HG03060 (cell line): Measurements from ENCODE around the gene INHBC.
"Not testable (repeated sequence)": the region's sequence is repeated elsewhere in the genome, so short reads cannot be mapped to it uniquely, and the experiment has no call there.

Experiments
- ATAC-seq: cut with Tn5 transposase; IDR thresholded peaks from one replicate; pipeline ENCODE4 v1.9.1; 2021; ENCODE audit warnings: low read depth, moderate number of reproducible peaks; ENCODE audit not compliant: unreplicated experiment

INHBC gene

DNA sequence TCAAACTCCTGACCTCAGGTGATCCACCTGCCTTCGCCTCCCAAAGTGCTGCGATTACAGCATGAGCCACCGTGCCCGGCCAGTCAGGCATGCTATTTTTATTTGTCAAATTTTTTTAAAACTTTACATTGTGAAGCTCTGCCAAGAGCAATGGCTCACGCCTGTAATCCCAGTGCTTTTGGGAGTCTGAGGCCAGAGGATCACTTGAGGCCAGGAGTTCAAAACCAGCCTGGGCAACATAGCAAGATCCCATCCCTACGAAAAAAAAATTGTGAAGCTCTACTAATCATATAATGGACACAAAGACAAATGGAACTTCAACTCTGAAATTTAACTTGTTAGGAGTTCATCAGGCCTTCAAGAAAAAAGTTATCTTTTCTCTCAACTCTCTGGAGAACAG, 5.6 kb upstream of the INHBC start:
- no peak for ATAC-seq

DNA sequence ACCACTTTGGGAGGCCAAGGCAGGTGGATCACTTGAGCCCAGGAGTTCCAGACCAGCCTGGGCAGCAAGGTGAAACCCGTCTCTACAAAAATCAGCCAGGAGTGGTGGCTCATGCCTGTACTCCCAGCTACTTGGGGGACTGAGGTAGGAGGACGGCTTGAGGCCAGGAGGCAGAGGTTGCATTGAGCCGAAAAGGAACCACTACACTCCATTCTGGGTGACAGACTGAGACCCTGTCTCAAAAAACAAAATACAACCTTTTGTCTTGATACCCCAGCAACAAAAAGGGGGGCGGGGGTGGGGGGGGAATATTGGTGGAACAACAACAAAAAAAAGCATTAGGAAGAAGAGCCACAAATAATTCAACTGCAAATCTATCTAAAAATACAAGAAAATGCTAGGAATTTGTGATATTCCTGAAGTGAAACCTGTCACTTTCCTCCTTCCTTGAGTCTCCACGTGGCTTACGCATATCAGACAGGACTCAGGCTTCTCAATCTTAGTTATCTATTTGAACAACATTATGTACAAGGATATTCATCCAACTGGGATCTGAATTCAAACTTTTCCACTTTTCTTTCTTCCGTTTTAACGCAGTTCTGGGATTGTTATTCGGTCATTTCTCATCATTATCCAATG, 5.0 kb upstream of the INHBC start:
- ATAC-seq = no peak

- peak; percentile 6 for ATAC-seq
Observed at GRCh38 chr12:57430112-57430930, 4.3 kb upstream of the INHBC start.

GRCh38 chr12:57430931-57431566, 3.5 kb upstream of the INHBC start, which contains the start of gene R3HDM2:
R3HDM2 (minus strand) TSS chr12:57431043; CDS start chr12:57310428, 120,615 bp downstream.
- ATAC-seq = peak; percentile 86

- ATAC-seq = no peak
Observed at GRCh38 chr12:57431654-57432188, 2.9 kb upstream of the INHBC start.

DNA sequence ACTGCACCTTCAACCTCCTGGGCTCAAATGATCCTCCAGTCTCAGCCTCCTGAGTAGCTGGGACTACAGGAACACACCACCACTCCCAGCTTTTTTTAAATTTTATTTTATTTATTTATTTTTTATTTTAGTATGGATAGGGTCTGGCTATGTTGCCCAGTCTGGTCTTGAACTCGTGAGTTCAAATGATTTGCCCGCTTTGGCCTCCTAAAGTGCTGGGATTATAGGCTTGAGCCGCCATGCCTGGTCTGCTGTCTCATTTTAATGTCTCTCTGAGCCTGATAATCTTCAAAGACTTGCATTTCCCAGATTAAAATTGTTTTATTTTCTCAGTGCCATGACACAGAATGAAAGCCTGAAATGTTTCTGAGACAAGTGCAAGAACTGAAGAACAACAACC, 1.2 kb upstream of the INHBC start:
- ATAC-seq = no peak

GRCh38 chr12:57435293-57435692, 709 bp downstream of the INHBC start:
- no peak for ATAC-seq

DNA sequence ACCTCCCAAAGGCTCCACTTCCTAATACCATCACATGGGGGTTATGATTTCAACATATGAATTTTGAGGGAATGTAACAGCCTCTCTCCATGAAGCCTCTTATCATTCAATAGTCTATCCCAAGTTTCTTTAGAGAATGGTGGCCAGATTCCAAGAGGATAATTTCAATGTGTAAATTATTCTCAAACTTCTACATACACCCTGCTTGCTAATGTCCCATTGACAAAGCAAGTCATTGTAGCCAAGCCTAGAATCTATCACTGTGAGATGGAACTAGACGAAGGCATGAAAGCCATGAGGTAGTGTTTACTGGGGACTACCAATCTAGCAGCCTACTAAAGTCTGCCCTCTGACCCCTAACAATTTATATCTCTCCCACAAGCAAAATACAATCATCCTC, 3.8 kb downstream of the INHBC start:
- ATAC-seq = no peak

DNA sequence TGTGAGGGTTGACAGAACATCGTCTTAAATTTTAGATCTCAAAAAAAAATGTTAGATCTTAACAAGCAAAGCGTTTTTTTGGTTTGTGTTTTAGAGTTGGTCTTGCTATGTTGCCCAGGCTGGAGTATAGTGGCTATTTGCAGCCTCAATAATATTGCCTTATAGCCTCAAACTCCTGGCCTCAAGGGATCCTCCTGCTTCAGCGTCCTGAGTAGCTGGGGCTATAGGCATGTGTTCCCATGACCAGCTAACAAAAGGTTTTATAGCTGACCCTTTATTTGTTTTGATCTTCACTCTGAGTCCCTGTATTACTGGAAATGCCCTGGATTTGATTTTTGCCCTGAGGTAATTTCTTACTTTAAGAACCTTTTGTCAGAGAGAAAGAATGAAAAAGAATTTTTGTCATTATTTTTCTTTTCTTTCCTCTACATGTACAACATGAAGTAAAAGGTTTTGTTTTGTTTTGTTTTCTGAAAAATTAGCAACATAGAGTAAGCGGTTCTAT, 5.2 kb downstream of the INHBC start:
- no peak for ATAC-seq

GRCh38 chr12:57441393-57441792, 6.8 kb downstream of the INHBC start:
- not testable (repeated sequence) for ATAC-seq

DNA sequence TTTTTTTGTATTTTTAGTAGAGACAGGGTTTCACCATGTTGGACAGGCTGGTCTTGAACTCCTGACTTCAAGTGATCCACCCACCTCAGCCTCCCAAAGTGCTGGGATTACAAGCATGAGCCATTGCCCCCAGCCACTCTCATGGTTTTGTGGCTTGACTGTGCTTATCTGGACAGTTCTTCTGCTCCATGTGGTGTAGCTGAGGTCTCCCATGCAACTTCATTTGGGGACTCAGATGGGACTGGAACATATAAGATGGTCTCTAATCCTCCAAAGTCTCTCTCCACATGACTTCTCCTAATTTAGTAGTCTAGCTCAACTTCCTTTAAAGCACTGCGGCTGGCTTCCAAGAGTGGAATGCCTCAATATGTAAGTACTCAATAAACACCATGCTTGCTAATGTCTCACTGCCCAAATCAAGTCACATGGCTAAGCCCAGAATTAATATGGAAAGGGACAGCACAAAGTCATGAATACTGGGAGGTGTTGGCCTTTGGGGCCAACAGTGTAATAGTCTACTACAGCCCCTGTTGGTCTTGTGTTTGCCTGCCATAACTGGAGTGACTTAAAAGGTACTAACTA, 7.4 kb downstream of the INHBC start:
- ATAC-seq = no peak

DNA sequence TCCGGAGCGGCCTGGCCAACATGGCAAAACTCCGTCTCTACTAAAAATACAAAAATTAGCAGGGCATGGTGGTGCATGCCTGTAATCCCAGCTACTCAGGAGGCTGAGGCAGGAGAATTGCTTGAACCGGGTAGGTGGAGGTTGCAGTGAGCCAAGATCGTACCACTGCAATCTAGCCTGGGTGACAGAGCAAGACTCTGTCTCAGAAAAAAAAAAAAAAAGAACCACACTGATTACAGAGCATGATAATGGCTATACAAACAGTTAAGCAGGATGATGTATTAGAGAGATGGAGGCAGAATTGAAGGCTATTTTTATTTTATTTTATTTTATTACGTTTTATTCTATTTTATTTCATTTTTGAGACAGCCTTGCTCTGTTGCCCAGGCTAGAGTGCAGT, 9.8 kb downstream of the INHBC start:
- not testable (repeated sequence) for ATAC-seq

DNA sequence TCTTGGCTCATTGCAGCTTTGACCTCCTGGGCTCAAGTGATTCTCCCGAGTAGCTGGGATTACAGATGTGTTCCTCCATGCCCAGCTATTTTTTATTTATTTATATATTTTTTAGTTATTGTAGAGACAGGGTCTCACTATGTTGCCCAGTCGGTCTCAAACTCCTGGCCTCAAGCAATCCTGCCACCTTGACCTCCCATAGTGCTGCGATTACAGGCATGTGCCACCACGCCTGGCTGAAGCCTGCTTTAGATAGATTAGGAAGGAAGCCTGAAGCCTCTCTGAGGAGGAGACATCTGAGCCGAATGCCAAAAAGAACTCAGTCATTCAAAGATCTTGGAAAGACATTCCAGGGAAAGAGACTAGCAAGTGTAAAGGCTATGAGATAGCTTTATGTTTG, 10.2 kb downstream of the INHBC start:
- ATAC-seq = no peak

DNA sequence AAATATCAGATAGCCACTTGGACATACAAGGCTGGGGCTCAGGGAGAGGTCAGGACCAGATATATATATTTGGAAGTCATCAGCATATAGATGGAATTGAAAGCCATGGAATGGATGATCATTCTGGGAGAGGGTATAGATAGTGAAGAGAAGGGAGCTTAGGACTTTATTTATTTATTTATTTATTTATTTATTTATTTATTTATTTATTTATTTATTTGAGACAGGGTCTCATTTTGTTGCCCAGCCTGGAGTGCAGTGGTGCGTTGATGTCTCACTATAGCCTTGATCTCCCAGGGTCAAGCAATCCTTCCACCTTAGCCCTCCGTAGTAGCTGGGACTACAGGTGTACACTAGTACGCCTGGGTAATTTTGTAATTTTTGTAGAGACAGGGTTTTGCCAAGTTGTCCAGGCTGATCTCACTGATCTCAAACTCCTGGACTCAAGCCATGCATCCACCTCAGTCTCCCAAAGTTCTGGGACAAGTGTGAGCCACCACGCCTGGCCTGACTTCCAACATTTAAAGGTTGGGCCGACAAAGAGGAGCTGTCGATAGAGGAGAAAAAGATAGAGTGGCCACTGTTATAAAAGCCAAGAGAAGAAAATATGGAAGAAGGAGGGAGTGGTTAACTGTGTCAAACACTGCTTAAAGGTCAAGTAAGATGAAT, 11.8 kb downstream of the INHBC start:
- no peak for ATAC-seq

DNA sequence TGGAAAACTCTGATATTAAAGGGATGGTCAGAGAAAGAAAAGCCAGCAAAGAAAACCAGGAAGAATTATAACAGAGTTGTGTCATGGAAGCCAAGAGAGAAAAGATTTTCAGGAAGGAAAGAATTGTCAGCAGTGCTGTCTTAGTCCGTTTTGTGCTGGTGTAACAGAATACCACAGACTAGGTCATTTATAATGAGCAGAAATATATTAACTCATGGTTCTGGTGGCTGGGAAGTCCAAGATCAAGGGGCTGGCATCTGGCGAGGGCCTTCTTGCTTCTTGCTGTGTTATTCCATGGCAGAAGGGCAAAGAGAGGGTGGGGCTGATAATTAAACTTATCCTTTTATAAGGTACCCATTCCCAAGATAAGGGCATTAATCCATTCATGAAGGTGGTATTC, 14.1 kb downstream of the INHBC start:
- no peak for ATAC-seq

GRCh38 chr12:57449375-57449774, 14.8 kb downstream of the INHBC start:
- no peak for ATAC-seq

DNA sequence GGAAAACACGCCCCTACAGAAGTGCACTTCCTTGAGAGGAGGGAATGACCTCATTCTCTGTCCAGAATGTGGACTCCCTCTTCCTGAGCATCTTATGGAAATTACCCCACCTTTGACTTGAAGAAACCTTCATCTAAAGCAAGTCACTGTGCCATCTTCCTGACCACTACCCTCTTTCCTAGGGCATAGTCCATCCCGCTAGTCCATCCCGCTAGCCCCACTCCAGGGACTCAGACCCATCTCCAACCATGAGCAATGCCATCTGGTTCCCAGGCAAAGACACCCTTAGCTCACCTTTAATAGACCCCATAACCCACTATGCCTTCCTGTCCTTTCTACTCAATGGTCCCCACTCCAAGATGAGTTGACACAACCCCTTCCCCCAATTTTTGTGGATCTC, 15.5 kb downstream of the INHBC start:
- ATAC-seq = no peak

DNA sequence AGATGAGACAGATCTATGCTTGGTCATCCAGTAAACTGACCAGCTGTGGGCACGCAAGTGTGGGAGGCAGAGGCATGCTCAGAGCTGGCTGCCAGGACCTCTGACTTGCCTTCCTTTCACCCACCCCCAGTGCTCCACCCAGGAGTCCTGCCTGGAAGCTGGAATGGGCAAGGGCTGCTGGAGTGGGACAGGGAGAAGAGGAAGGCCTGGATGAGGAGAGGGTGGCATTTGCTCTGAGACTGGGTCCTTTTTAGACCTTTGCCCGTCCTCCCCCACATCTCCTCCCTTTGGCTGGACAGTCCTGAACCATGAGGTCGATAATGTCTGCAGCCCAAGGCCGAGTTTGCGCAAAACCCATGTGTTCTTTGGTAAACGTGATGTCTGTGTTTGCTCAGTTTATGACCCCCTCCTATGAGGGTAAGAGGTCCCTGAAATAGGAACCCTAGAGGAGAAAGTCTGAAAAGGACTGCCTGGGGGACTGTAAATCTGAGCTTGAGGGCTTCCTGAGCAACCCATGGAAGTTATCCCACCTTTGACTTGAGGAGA, 16.7 kb downstream of the INHBC start:
- no peak for ATAC-seq

DNA sequence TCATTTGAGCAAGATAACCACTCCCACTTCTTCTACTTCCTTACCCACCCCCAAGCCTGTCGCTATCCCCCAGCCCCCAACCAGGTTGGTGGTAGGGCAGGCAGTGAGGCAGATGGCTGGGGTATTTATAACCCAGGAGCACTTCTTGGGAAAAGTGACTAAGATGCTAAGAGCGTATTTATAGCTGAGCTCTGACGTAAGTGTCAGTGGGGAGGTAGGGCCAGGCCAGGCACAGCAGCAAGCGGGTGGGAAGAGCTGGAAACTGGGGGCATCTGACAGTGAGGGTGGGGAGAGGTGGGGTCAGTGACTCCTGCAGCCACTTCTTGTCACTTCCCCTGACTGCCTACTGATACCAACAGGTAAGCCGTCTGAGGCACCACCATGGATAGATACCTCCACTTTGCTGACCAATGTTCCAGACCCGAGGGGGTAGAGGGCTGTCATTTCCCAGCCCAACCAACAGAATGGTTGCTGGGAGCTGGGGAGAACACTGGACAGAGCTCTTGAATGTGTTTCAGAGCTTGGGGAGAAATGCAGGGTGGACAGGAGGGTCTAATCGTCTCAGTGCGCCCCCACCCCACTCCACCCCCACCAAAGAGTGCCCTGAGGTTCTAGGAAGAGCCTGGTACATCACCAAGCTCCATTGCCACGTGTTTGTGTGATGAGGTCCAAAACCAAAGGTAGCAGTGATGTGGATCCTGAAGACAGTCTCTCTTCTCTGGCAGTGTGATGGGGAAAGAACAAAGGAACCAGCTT, 17.8 kb downstream of the INHBC start:
- ATAC-seq = no peak
